GM23248 (cell line): ENCODE data around the gene TSPAN5.

Experiments used
- EZH2 ChIP-seq: fragments of 200-600 bp; sonication (generic); IDR thresholded peaks from 2 replicates; pipeline ENCODE4 v1.6.1; 2018; ENCODE audit warnings: antibody characterized with exemption, mild to moderate bottlenecking; ENCODE audit not compliant: insufficient read depth, poor library complexity, severe bottlenecking
- EZH2phosphoT487 ChIP-seq: fragments of 200-600 bp; sonication (generic); IDR thresholded peaks from 2 replicates; pipeline ENCODE4 v1.6.1; 2018; ENCODE audit warnings: antibody characterized with exemption, moderate library complexity, mild to moderate bottlenecking, low read depth; ENCODE audit not compliant: insufficient read depth

GRCh38 chr4:98661371-98662054 is 3.1 kb upstream of the TSPAN5 start:
- no peak for TF ChIP-seq EZH2
- TF ChIP-seq EZH2phosphoT487 = no peak
